Measurements from ENCODE around the gene SKA3. TPM values are rescaled to one million over a fixed set of nuclear protein-coding genes. Genes with fewer than 3 reads are reported as not detected.
"Not testable (repeated sequence)": the region's sequence is repeated elsewhere in the genome, so short reads cannot be mapped to it uniquely, and the experiment has no call there.

The SKA3 gene
- total RNA-seq, 2 experiments from 2014 or later = 39.5 to 41.5 TPM

GRCh38 chr13:21218351-21219035 is 42.1 kb upstream of the SKA3 start:
- ChIA-PET POLR2A (interaction anchor here (1.2 kb wide), 1 partner anchor 43 kb away, joined by 4 read pairs; the partner anchor contains the start of gene SKA3), CTCF (interaction anchor here (0.6 to 1.7 kb wide), 4 partner anchors 11 to 259 kb away, joined by 3 to 7 read pairs (median 4); partner anchors contain the start of genes MRPL57 and SKA3)
- peak; percentile 34 for DNase-seq
- H3K4me3 Mint-ChIP-seq = no peak overlapping the region
- H3K27me3 Mint-ChIP-seq = peaks cover 9% of the 10 kb centered on the region
- H3K27ac Mint-ChIP-seq = peak overlapping the region; percentile 6
- intact Hi-C loops (cut with micrococcal nuclease) = no loop called here
- H3K4me1 Mint-ChIP-seq (ENCODE audit: low read depth) = peaks cover 14% of the 10 kb centered on the region
- ATAC-seq = peak; percentile 92
- no peaks in the 10 kb centered on the region for H3K36me3 Mint-ChIP-seq (ENCODE audit: low read depth)
- TF ChIP-seq, protein P1, sequence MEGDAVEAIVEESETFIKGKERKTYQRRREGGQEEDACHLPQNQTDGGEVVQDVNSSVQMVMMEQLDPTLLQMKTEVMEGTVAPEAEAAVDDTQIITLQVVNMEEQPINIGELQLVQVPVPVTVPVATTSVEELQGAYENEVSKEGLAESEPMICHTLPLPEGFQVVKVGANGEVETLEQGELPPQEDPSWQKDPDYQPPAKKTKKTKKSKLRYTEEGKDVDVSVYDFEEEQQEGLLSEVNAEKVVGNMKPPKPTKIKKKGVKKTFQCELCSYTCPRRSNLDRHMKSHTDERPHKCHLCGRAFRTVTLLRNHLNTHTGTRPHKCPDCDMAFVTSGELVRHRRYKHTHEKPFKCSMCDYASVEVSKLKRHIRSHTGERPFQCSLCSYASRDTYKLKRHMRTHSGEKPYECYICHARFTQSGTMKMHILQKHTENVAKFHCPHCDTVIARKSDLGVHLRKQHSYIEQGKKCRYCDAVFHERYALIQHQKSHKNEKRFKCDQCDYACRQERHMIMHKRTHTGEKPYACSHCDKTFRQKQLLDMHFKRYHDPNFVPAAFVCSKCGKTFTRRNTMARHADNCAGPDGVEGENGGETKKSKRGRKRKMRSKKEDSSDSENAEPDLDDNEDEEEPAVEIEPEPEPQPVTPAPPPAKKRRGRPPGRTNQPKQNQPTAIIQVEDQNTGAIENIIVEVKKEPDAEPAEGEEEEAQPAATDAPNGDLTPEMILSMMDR (IDR thresholded peaks at IDR 0.05) = no peak
- peaks cover 8% of the 10 kb centered on the region for H3K9me3 Mint-ChIP-seq

DNA sequence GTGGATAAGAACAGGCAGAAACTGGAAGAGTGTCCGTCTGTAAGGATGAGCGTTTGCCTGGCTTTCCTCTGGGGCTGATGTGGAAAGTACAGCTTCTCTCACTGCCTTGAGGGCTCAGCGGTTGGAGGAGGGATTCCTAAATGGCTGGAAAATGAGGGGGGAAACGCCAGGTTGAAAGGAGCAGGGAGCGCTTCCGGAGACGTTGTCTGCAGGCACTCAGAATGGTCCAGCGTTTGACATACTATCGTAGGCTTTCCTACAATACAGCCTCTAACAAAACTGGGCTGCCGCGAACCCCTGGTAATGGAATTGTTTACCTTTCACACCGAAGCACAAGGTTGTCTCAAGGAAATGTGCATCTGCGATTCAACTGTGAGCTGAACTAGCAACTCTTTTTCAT is 40.0 kb upstream of the SKA3 start:
- Mint-ChIP-seq H3K36me3 (ENCODE audit: low read depth) (peaks cover 2% of the 10 kb centered on the region), H3K4me3 (no peak overlapping the region), H3K27ac (no peak overlapping the region), H3K4me1 (ENCODE audit: low read depth) (peaks cover 14% of the 10 kb centered on the region), H3K27me3 (peaks cover 19% of the 10 kb centered on the region), H3K9me3 (peaks cover 10% of the 10 kb centered on the region)
- TF ChIP-seq, protein P1 (IDR thresholded peaks at IDR 0.05) = no peak
- ATAC-seq = no peak
- CTCF ChIA-PET = no interaction called here
- no peak for DNase-seq
- intact Hi-C loops (cut with micrococcal nuclease) = no loop called here
- POLR2A ChIA-PET = no interaction called here

GRCh38 chr13:21215419-21215818 is 39.1 kb upstream of the SKA3 start:
- H3K9me3 Mint-ChIP-seq; H3K4me3 Mint-ChIP-seq; H3K27ac Mint-ChIP-seq; POLR2A ChIA-PET; CTCF ChIA-PET; H3K36me3 Mint-ChIP-seq (ENCODE audit: low read depth); intact Hi-C loops (cut with micrococcal nuclease); ATAC-seq; DNase-seq: not testable (repeated sequence)
- Mint-ChIP-seq H3K4me1 (ENCODE audit: low read depth) (peaks cover 14% of the 10 kb centered on the region), H3K27me3 (peaks cover 19% of the 10 kb centered on the region)

DNA sequence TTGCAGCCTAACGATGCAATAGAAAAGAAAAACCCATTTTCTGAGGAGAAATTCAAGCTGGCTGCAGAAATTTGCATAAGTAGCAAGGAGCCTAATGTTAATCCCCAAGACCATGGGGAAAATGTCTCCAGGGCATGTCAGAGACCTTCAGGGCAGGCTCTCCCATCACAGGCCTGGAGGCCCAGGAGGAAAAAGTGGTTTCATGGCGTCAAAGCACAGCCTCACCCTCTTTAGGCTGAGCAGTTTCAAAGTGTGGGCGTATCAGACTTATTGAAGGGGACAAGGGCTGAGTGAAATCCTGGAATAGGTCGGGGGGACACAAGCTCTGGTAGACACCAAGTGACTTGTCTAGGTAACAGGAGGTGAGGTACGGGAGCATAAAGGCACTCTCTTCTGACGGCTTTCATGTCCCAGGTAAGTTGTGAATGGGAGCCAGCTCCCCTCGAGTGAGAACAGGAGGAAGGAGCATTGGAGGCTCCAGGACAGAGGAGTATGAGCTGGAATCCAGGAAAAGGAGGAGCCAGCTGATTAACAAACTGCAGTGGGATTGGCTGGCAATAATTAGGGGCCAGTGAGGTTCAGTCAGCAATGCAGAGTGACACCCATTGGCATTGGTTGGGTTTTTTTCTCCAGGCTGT is 35.9 kb upstream of the SKA3 start:
- H3K27me3 Mint-ChIP-seq = peaks cover 21% of the 10 kb centered on the region
- no peak overlapping the region for H3K27ac Mint-ChIP-seq
- TF ChIP-seq, protein P1 (IDR thresholded peaks at IDR 0.05) = no peak
- peaks cover 2% of the 10 kb centered on the region for H3K36me3 Mint-ChIP-seq (ENCODE audit: low read depth)
- POLR2A ChIA-PET = no interaction called here
- H3K9me3 Mint-ChIP-seq = peaks cover 8% of the 10 kb centered on the region
- CTCF ChIA-PET = no interaction called here
- H3K4me3 Mint-ChIP-seq = no peak overlapping the region
- ATAC-seq = no peak
- intact Hi-C loops (cut with micrococcal nuclease) = no loop called here
- H3K4me1 Mint-ChIP-seq (ENCODE audit: low read depth) = no peaks in the 10 kb centered on the region
- DNase-seq = no peak

DNA sequence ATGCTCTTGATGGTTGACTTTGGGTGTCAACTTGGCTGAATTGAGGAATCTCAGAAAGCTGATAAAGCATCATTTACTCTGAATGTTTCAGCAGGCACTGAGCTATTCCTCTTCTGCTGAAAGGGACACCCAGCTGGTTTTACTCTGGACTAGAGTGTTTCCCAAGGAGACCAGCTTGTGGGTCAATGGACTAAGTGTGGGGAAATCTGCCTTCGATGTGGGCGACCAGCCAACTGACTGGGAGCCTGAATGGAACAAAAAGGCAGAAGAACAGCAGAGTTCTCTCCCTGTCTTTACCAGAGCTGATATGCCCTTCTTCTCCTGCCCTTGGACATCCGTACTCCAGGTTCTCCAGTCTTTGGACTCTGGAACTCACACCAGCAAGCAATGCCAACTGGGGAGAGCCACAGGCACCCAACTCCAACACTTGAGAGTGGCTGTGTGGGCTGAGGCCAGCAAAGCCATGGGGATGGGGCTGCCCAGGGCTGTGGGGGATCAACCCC is 32.4 kb upstream of the SKA3 start:
- peaks cover 2% of the 10 kb centered on the region for H3K36me3 Mint-ChIP-seq (ENCODE audit: low read depth)
- TF ChIP-seq, protein P1 (IDR thresholded peaks at IDR 0.05) = no peak
- ATAC-seq (no peak), DNase-seq (no peak)
- H3K4me3 Mint-ChIP-seq = no peak overlapping the region
- intact Hi-C loops (cut with micrococcal nuclease) = no loop called here
- no peaks in the 10 kb centered on the region for H3K4me1 Mint-ChIP-seq (ENCODE audit: low read depth)
- peaks cover 19% of the 10 kb centered on the region for H3K27me3 Mint-ChIP-seq
- POLR2A ChIA-PET = no interaction called here
- CTCF ChIA-PET = no interaction called here
- H3K9me3 Mint-ChIP-seq = peaks cover 8% of the 10 kb centered on the region
- H3K27ac Mint-ChIP-seq = no peak overlapping the region
